IPS-18c (cell line): ENCODE data around the gene TAL2.

Experiments
- H3K4me3 ChIP-seq: 2 replicates; pipeline ENCODE4 v1.7.0; 2013; ENCODE audit warnings: low read depth, mild to moderate bottlenecking, low read length, moderate library complexity; ENCODE audit not compliant: insufficient read depth
- H3K9me3 ChIP-seq: one replicate; pipeline ENCODE4 v1.6.1; 2013; ENCODE audit warnings: mild to moderate bottlenecking, low read length, moderate library complexity; ENCODE audit not compliant: control insufficient read depth, insufficient read depth

TAL2 gene

GRCh38 chr9:105662184-105663104 is at the start of gene TAL2:
TSS of gene TAL2 (plus strand) at chr9:105662457. CDS start at chr9:105662497, 40 bp downstream.
- H3K4me3 ChIP-seq = no peak within 1 kb of the TSS
- H3K9me3 ChIP-seq = no peaks in the 10 kb centered on the region

- H3K4me3 ChIP-seq = no peak overlapping the region
- H3K9me3 ChIP-seq = no peaks in the 10 kb centered on the region
Observed at GRCh38 chr9:105621001-105621400, 41.3 kb upstream of the TAL2 start.

GRCh38 chr9:105625088-105625487 is 37.2 kb upstream of the TAL2 start:
- Histone ChIP-seq H3K9me3 (no peaks in the 10 kb centered on the region), H3K4me3 (no peak overlapping the region)

- no peaks in the 10 kb centered on the region for H3K9me3 ChIP-seq
- H3K4me3 ChIP-seq = no peak overlapping the region
Observed at GRCh38 chr9:105632807-105633206, 29.4 kb upstream of the TAL2 start.

GRCh38 chr9:105633411-105633810 is 28.8 kb upstream of the TAL2 start:
- Histone ChIP-seq H3K9me3 (no peaks in the 10 kb centered on the region), H3K4me3 (no peak overlapping the region)

- H3K9me3 ChIP-seq = no peaks in the 10 kb centered on the region
- no peak overlapping the region for H3K4me3 ChIP-seq
Observed at GRCh38 chr9:105636331-105636730, 25.9 kb upstream of the TAL2 start.

- H3K9me3 ChIP-seq = no peaks in the 10 kb centered on the region
- H3K4me3 ChIP-seq = no peak overlapping the region
Observed at GRCh38 chr9:105637787-105638395, 24.4 kb upstream of the TAL2 start.

GRCh38 chr9:105639936-105640335 is 22.3 kb upstream of the TAL2 start:
- no peak overlapping the region for H3K4me3 ChIP-seq
- H3K9me3 ChIP-seq = no peaks in the 10 kb centered on the region

- no peaks in the 10 kb centered on the region for H3K9me3 ChIP-seq
- H3K4me3 ChIP-seq = no peak overlapping the region
Observed at GRCh38 chr9:105643795-105644194, 18.5 kb upstream of the TAL2 start.

GRCh38 chr9:105646879-105647594 is 15.2 kb upstream of the TAL2 start:
- Histone ChIP-seq H3K9me3 (no peaks in the 10 kb centered on the region), H3K4me3 (no peak overlapping the region)

GRCh38 chr9:105647595-105648349 is 14.5 kb upstream of the TAL2 start:
- no peaks in the 10 kb centered on the region for H3K9me3 ChIP-seq
- H3K4me3 ChIP-seq = no peak overlapping the region

GRCh38 chr9:105651806-105652205 is 10.5 kb upstream of the TAL2 start:
- Histone ChIP-seq H3K4me3 (no peak overlapping the region), H3K9me3 (no peaks in the 10 kb centered on the region)

GRCh38 chr9:105656131-105656921 is 5.9 kb upstream of the TAL2 start:
- Histone ChIP-seq H3K4me3 (peak overlapping the region; percentile 56), H3K9me3 (no peaks in the 10 kb centered on the region)

GRCh38 chr9:105658351-105658750 is 3.9 kb upstream of the TAL2 start:
- Histone ChIP-seq H3K9me3 (no peaks in the 10 kb centered on the region), H3K4me3 (no peak overlapping the region)

- no peak overlapping the region for H3K4me3 ChIP-seq
Observed at GRCh38 chr9:105661011-105661410, 1.2 kb upstream of the TAL2 start.

GRCh38 chr9:105663914-105664313 is 1.7 kb downstream of the TAL2 start:
- no peak overlapping the region for H3K4me3 ChIP-seq
- H3K9me3 ChIP-seq = no peaks in the 10 kb centered on the region

More at GRCh38 chr9:105661011-105661410, 1.2 kb upstream of the TAL2 start:
- no peaks in the 10 kb centered on the region for H3K9me3 ChIP-seq
